Loucy (cell line): ENCODE measurements around the gene MAP2.

Experiments
- EZH2phosphoT487 ChIP-seq: fragments of 200-600 bp; IDR thresholded peaks from 2 replicates; pipeline ENCODE4 v1.6.1; 2018; ENCODE audit warnings: antibody characterized with exemption, mild to moderate bottlenecking, moderate library complexity, borderline replicate concordance
- TF ChIP-seq, protein P1 (sequence below): fragments of 200-600 bp; sonication (generic); conservative IDR thresholded peaks from 2 replicates; pipeline ENCODE4 v1.5.1; 2014; ENCODE audit warnings: mild to moderate bottlenecking, antibody characterized with exemption, low read length

DNA sequence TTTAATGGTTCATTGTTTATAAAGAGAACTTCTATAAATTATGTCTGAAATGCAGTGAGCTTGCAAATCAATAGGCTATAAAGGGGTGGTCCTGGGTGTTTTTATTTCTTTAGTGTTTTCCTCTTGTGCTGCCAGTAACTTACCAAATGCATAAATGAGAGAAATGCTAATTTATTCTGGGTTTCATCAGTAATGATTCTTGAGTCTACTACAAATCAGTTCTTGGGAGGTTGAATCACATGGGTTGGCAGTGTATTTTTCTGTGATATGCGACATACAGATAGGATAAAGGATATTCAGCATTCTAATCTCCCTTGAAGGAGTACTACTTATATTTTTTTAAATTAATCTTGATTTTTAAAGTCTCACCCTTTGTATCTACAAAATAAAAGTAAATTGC, 177.7 kb downstream of the MAP2 start:
- TF ChIP-seq, protein P1, sequence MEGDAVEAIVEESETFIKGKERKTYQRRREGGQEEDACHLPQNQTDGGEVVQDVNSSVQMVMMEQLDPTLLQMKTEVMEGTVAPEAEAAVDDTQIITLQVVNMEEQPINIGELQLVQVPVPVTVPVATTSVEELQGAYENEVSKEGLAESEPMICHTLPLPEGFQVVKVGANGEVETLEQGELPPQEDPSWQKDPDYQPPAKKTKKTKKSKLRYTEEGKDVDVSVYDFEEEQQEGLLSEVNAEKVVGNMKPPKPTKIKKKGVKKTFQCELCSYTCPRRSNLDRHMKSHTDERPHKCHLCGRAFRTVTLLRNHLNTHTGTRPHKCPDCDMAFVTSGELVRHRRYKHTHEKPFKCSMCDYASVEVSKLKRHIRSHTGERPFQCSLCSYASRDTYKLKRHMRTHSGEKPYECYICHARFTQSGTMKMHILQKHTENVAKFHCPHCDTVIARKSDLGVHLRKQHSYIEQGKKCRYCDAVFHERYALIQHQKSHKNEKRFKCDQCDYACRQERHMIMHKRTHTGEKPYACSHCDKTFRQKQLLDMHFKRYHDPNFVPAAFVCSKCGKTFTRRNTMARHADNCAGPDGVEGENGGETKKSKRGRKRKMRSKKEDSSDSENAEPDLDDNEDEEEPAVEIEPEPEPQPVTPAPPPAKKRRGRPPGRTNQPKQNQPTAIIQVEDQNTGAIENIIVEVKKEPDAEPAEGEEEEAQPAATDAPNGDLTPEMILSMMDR: no peak
- TF ChIP-seq EZH2phosphoT487: no peak
